ENCODE data around the gene FSCN2.

GRCh38 chr17:81573794-81574642, 45.8 kb downstream of the FSCN2 start:
- TF ChIP-seq CTCF (IDR thresholded peaks at IDR 0.05 in 4 of 5, conservative IDR thresholded peaks at IDR 0.05 in 1 of 5) (no peak), POLR2A (IDR thresholded peaks at IDR 0.05) (no peak)
